Motor neuron (in vitro differentiated cells): ENCODE measurements around the gene CYP19A1. TPM values are rescaled to one million over a fixed set of nuclear protein-coding genes. Genes with fewer than 3 reads are reported as not detected.
A peak's percentile ranks its signal among the peaks of the same experiment; 100 is the strongest.

Experiments used
- ATAC-seq, 8 experiments: fragments of 200-7000 bp; cut with Tn5 transposase; replicated peaks in 6 of 8; 2 replicates each; pipeline ENCODE4 v1.8.0; 2021; ENCODE audit warnings: mild to moderate bottlenecking in 8 of 8, moderate library complexity in 8 of 8
- H3K27ac ChIP-seq, 2 donors: fragments of 250-450 bp; sonication (Bioruptor Pico); 2 replicates each; pipeline ENCODE4 v1.9.0; 2021; ENCODE audit warnings: antibody characterized with exemption in 2 of 2, mild to moderate bottlenecking in 2 of 2, moderate library complexity in 1 of 2
- H3K4me1 ChIP-seq, 2 donors: fragments of 250-450 bp; sonication (Bioruptor Pico); replicated peaks in 1 of 2; 2 replicates each; pipeline ENCODE4 v1.6.1; 2021; ENCODE audit warnings: antibody characterized with exemption in 2 of 2, mild to moderate bottlenecking in 2 of 2, moderate library complexity in 1 of 2
- H3K4me3 ChIP-seq, 5 donors: fragments of 250-450 bp; sonication (Bioruptor Pico); 2 replicates each; pipeline ENCODE4 v1.9.0; 2021; ENCODE audit warnings: antibody characterized with exemption in 5 of 5, mild to moderate bottlenecking in 5 of 5, moderate library complexity in 4 of 5
- WGBS, 10 experiments: fragments of 450-650 bp; shearing (Covaris generic); methylation state at CpG; one replicate each; pipeline ENCODE4 v1.0.0; 2022; 5-methylcytosine and 5-hydroxymethylcytosine counted together
- in situ Hi-C, 9 experiments: fragments of 400-800 bp; cut with MboI; loops; one replicate each; pipeline ENCODE4 v1.15.0; 2021; ENCODE audit warnings: low sequenced_read_pairs in 9 of 9, low pct_unique_long_range_greater_than_20kb in 2 of 9; ENCODE audit not compliant: unreplicated experiment in 9 of 9
- total RNA-seq, 8 experiments: library from RNA; unstranded; fragments of 300-600 nt; gene quantifications; 2 replicates each; pipeline versions ENCODE4 v1.2.3 to v1.2.4, GENCODE V29; 2022

The CYP19A1 gene
- total RNA-seq, 8 experiments from 2014 or later: 0.56 to 8.2 (median 1.7) TPM

- WGBS, 10 experiments: 36 to 86% (median 80%) methylated on average over 2 to 4 of the region's 4 CpGs
- H3K4me1 ChIP-seq: peaks cover 0 to 5% of the 10 kb centered on the region in 2 donors
Observed at GRCh38 chr15:51332206-51333147, 5.9 kb downstream of the CYP19A1 start.

GRCh38 chr15:51331141-51331540 is 7.3 kb downstream of the CYP19A1 start:
- Histone ChIP-seq H3K4me3 (no peak overlapping the region), H3K27ac (no peak overlapping the region), H3K4me1 (peaks cover 0 to 5% of the 10 kb centered on the region in 2 donors)
- in situ Hi-C loops: no loop called here
- ATAC-seq: no peak
- 28 to 77% (median 48%) methylated on average over 2 to 5 of the region's 5 CpGs; no CpG with 5 or more reads in 4 of the 10 experiments for WGBS, 10 experiments

More at GRCh38 chr15:51332206-51333147, 5.9 kb downstream of the CYP19A1 start:
- in situ Hi-C loops: no loop called here
- no peak overlapping the region for H3K4me3 ChIP-seq
- H3K27ac ChIP-seq: no peak overlapping the region
- no peak for ATAC-seq

DNA sequence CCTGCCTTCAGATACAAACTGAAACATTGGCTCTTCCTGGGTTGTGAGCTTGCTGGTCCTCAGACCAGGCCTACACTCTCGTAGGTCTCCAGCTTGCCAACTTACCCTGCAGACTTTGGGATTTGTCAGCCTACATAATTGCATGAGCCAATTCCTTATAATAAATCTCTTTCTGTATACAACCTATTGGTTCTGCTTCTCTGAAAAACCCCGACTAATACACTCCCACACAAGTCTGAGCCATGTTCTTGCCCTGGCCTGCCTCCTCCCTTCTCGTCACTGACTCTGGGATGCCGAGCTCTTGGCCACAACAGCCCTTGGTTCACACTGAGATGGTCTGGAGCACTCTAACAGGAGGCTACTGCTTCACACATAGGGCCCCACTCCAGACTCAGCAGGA is 9.5 kb downstream of the CYP19A1 start:
- H3K4me3 ChIP-seq: no peak overlapping the region
- no peaks in the 10 kb centered on the region for H3K4me1 ChIP-seq
- in situ Hi-C loops: no loop called here
- whole genome bisulfite sequencing, 10 experiments: 40 to 89% (median 72%) methylated on average over 1 to 4 of the region's 4 CpGs; no CpG with 5 or more reads in 4 of the 10 experiments
- ATAC-seq: no peak
- no peak overlapping the region for H3K27ac ChIP-seq

DNA sequence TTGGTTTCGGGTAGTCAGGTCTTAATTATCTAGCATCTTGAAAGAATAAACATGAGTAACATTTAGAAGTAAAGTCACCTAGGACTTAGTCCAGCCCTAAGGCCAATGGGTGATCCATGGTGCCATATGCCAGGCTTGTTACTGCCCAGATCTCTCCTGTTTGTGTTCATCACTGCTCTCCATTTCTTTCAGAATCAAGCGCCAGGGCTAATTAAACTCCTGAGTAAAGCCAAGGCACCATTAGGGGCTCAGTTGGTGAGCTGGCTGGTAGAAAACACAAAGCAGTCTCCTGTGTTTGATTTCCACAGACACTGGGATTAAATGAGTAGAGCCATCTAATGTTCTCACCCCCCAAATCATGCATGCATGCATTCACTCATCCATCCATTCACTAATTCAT is 11.3 kb downstream of the CYP19A1 start:
- ATAC-seq: no peak
- WGBS, 10 experiments: 20 to 100% (median 94%) methylated on average over 1 to 2 of the region's 2 CpGs; no CpG with 5 or more reads in 3 of the 10 experiments
- in situ Hi-C loops: no loop called here
- Histone ChIP-seq H3K4me1 (no peaks in the 10 kb centered on the region), H3K4me3 (no peak overlapping the region), H3K27ac (no peak overlapping the region)

- in situ Hi-C loops: no loop called here
- no peaks in the 10 kb centered on the region for H3K4me1 ChIP-seq
- H3K27ac ChIP-seq: no peak overlapping the region
- no peak for ATAC-seq
- H3K4me3 ChIP-seq: no peak overlapping the region
- WGBS, 10 experiments: 75 to 100% (median 83%) methylated on average over 1 to 2 of the region's 3 CpGs; no CpG with 5 or more reads in 6 of the 10 experiments
Observed at GRCh38 chr15:51325167-51325566, 13.2 kb downstream of the CYP19A1 start.

GRCh38 chr15:51323749-51324148 is 14.6 kb downstream of the CYP19A1 start:
- Histone ChIP-seq H3K4me3 (no peak overlapping the region), H3K27ac (no peak overlapping the region), H3K4me1 (no peaks in the 10 kb centered on the region)
- WGBS, 10 experiments: 0 to 98% (median 78%) methylated on average over 1 to 7 of the region's 7 CpGs; no CpG with 5 or more reads in 3 of the 10 experiments
- in situ Hi-C loops: no loop called here
- ATAC-seq: no peak

GRCh38 chr15:51322621-51323296 is 15.6 kb downstream of the CYP19A1 start:
- WGBS, 10 experiments: 20 to 100% (median 60%) methylated on average over 1 of the region's 1 CpG; no CpG with 5 or more reads in 5 of the 10 experiments
- Histone ChIP-seq H3K4me3 (no peak overlapping the region), H3K27ac (no peak overlapping the region), H3K4me1 (no peaks in the 10 kb centered on the region)
- ATAC-seq: no peak
- in situ Hi-C loops: no loop called here

- ATAC-seq: no peak
- WGBS, 10 experiments: 0 to 100% (median 76%) methylated on average over 1 to 3 of the region's 4 CpGs; no CpG with 5 or more reads in 6 of the 10 experiments
- in situ Hi-C loops: no loop called here
- Histone ChIP-seq H3K27ac (no peak overlapping the region), H3K4me3 (no peak overlapping the region), H3K4me1 (no peaks in the 10 kb centered on the region)
Observed at GRCh38 chr15:51321316-51321715, 17.1 kb downstream of the CYP19A1 start.

DNA sequence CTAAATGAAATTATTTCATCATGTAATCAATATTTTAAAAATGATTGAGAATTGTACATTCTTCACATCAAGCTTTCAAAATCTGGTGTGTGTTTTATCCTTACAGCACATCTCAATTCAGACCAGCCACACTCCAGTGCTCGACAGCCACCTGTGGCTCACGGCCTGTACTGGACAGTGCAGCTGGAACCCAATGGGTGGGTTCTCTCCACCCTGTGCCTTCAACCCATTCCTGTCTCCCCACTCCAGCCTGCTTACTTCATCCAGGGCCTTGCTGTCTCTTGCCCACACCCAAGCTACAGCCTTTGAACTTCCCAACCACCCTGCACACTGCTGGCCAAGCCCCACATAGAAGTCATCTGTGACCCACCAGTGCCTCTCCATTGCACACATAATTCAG is 17.6 kb downstream of the CYP19A1 start:
- H3K27ac ChIP-seq: no peak overlapping the region
- H3K4me3 ChIP-seq: no peak overlapping the region
- no peak for ATAC-seq
- H3K4me1 ChIP-seq: no peaks in the 10 kb centered on the region
- WGBS, 10 experiments: 67 to 84% (median 72%) methylated on average over 1 to 2 of the region's 2 CpGs; no CpG with 5 or more reads in 5 of the 10 experiments
- in situ Hi-C loops: no loop called here

GRCh38 chr15:51319539-51319938 is 18.9 kb downstream of the CYP19A1 start:
- WGBS, 10 experiments: 20 to 100% (median 69%) methylated on average over 1 to 2 of the region's 2 CpGs; no CpG with 5 or more reads in 5 of the 10 experiments
- in situ Hi-C loops: no loop called here
- Histone ChIP-seq H3K27ac (no peak overlapping the region), H3K4me3 (no peak overlapping the region), H3K4me1 (no peaks in the 10 kb centered on the region)
- no peak for ATAC-seq

DNA sequence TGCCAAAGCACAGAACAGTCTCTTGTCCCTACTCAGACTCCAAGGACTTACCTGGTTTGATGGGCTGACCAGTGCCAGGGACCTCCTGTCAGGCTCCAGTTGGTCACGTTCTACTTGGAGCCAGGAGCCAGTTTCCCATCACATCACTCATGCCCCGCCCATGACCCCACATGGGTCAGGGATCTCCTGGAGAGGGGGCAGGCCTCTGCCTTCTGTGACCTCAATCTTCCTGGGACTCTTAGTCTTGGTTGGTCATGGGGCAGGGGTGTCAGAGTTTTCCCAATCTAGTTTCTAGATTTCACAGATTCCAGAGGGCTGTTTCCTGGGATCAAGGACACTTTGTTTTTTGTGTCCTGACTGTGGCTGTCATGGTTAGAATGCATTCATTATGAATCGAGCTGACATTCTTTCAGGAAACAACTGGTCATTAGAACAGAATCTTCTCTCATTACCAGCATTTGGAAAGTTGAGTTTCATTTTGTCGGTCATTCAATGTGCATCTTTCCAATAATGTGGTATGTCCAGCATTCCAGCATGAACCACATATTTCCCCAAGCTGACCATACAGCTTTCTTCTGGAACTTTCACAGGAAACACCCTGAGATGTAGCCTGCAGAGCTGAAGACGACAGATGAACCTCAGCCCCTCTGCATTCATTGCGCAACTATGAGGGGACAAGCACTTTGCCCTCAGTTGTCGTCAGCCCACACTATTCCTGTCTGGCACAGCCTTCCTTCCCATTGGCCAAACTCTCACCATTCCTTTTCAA is 19.8 kb downstream of the CYP19A1 start:
- ATAC-seq: peak in 2 of 8 experiments; percentile 80 to 87
- 36 to 100% (median 86%) methylated on average over 1 to 5 of the region's 7 CpGs; no CpG with 5 or more reads in 3 of the 10 experiments for WGBS, 10 experiments
- in situ Hi-C loops: no loop called here

DNA sequence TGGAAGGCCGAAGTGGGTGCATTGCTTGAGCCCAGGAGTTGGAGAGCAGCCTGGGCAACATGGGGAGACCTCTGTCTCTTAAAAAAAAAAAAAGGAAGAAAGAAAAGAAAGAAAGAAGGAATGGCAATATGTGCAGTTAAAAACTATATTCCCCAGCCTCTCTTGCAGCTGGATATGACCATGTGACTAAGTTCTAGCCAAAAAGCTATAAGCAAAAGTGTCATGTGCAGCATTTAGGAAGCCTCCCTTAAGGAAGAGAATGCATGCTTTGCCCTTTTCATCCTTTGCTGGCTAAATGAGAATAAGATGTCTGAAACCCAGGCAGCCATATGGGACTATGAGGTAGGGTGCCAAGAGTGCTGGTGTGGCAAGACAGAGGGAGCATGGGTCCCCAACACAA is 21.8 kb downstream of the CYP19A1 start:
- no peak overlapping the region for H3K4me3 ChIP-seq
- in situ Hi-C loops: no loop called here
- 0 to 100% (median 40%) methylated on average over 1 of the region's 1 CpG; no CpG with 5 or more reads in 5 of the 10 experiments for WGBS, 10 experiments

More for the DNA sequence above, 19.8 kb downstream of the CYP19A1 start:
- Histone ChIP-seq H3K4me3 (no peak overlapping the region), H3K27ac (no peak overlapping the region), H3K4me1 (no peaks in the 10 kb centered on the region)

More for the DNA sequence above, 21.8 kb downstream of the CYP19A1 start:
- no peak for ATAC-seq
- H3K27ac ChIP-seq: no peak overlapping the region
- peaks cover 0 to 9% of the 10 kb centered on the region in 2 donors for H3K4me1 ChIP-seq
